Right ventricle myocardium inferior (tissue), 1 donor: Measurements from ENCODE around the gene CCDC170. TPM values are rescaled to one million over a fixed set of nuclear protein-coding genes. Genes with fewer than 3 reads are reported as not detected.
"Not testable (repeated sequence)": the region's sequence is repeated elsewhere in the genome, so short reads cannot be mapped to it uniquely, and the experiment has no call there.

ENCODE experiments used
- ATAC-seq: fragments of 200-7000 bp; cut with Tn5 transposase; one replicate; pipeline ENCODE4 v1.9.1; 2020; ENCODE audit warnings: mild to moderate bottlenecking, moderate library complexity
- DNase-seq: peaks from one replicate; pipeline ENCODE4 v3.0.0; 2021; ENCODE audit errors: missing footprints
- intact Hi-C: fragments of 100-400 bp; cut with DNase I; formaldehyde crosslinking; loops from one replicate; pipeline ENCODE4 v1.11.0; 2022
- long read RNA-seq: library from polyadenylated mRNA; unstranded; transcript quantifications from one replicate; pipeline ENCODE4 v2.0.0, GENCODE V29; 2021
- total RNA-seq: library from RNA; stranded (reverse); fragmentation: NEBNext Ultra II Directional; extraction: Animal tissue kit (Norgen Biotek cat#: 25700); gene quantifications from one replicate; pipeline ENCODE4 v1.2.1, GENCODE V29; 2021
- donor health status: DM: no; HTN: yes; CAD: no; lungs with severe emphysema.

Gene CCDC170
- total RNA-seq: 0.38 TPM
- long read RNA-seq: 0 reads

- intact Hi-C loops: no loop called here
- DNase-seq (peak; percentile 90), ATAC-seq (peak; percentile 77)
These were observed at the start of gene CCDC170 for GRCh38 chr6:151493804-151494234. CCDC170 (plus strand) TSS chr6:151494017; CDS start chr6:151494129, 112 bp downstream.

- ATAC-seq (peak; percentile 40), DNase-seq (no peak)
- intact Hi-C loops: no loop called here
These were observed 48.3 kb upstream of the CCDC170 start for GRCh38 chr6:151445482-151445881.

GRCh38 chr6:151447237-151447636 lies 46.6 kb upstream of the CCDC170 start:
- DNase-seq: no peak
- ATAC-seq: no peak
- intact Hi-C loops: no loop called here

GRCh38 chr6:151448623-151449022 lies 45.2 kb upstream of the CCDC170 start:
- intact Hi-C loops: no loop called here
- DNase-seq (no peak), ATAC-seq (no peak)

GRCh38 chr6:151450928-151451327 lies 42.9 kb upstream of the CCDC170 start:
- intact Hi-C loops: loop anchor here (5.0 kb wide), 1 partner anchor 59 kb away; the partner anchor contains the start of gene ZBTB2
- DNase-seq, ATAC-seq: not testable (repeated sequence)

- intact Hi-C loops: loop anchor here (5.0 kb wide), 1 partner anchor 59 kb away; the partner anchor contains the start of gene ZBTB2
- ATAC-seq (no peak), DNase-seq (no peak)
These were observed 42.3 kb upstream of the CCDC170 start for GRCh38 chr6:151451417-151451949.

GRCh38 chr6:151451950-151452749 lies 41.7 kb upstream of the CCDC170 start, which contains the start of gene RMND1:
RMND1 (minus strand) TSS chr6:151452126; CDS start chr6:151445811, 6,315 bp downstream.
- intact Hi-C loops: loop anchor here (5.0 kb wide), 1 partner anchor 60 kb away; the partner anchor contains the start of gene ZBTB2
- ATAC-seq: peak; percentile 99
- peak; percentile 100 for DNase-seq

- intact Hi-C loops: loop anchor here (5.0 kb wide), 1 partner anchor 61 kb away; the partner anchor contains the start of gene ZBTB2
- DNase-seq (no peak), ATAC-seq (peak; percentile 27)
These were observed 40.9 kb upstream of the CCDC170 start for GRCh38 chr6:151452750-151453427.

- intact Hi-C loops, ATAC-seq, DNase-seq: not testable (repeated sequence)
These were observed 37.9 kb upstream of the CCDC170 start for GRCh38 chr6:151455751-151456398.

GRCh38 chr6:151461673-151462072 lies 32.1 kb upstream of the CCDC170 start:
- DNase-seq (no peak), ATAC-seq (no peak)
- intact Hi-C loops: no loop called here

- intact Hi-C loops: no loop called here
- no peak for ATAC-seq
- no peak for DNase-seq
These were observed 29.1 kb upstream of the CCDC170 start for GRCh38 chr6:151464702-151465101.

GRCh38 chr6:151475653-151476523 lies 17.9 kb upstream of the CCDC170 start:
- intact Hi-C loops: loop anchor here (5.0 kb wide), 2 partner anchors 34 to 69 kb away; no protein-coding TSS in a partner anchor
- ATAC-seq: no peak
- DNase-seq: no peak

- intact Hi-C loops: loop anchor here (5.0 kb wide), 2 partner anchors 35 to 70 kb away; no protein-coding TSS in a partner anchor
- no peak for ATAC-seq
These were observed 16.1 kb upstream of the CCDC170 start for GRCh38 chr6:151477726-151478125.

GRCh38 chr6:151478670-151479069 lies 15.1 kb upstream of the CCDC170 start:
- DNase-seq (no peak), ATAC-seq (no peak)
- intact Hi-C loops: loop anchor here (5.0 kb wide), 2 partner anchors 36 to 71 kb away; no protein-coding TSS in a partner anchor

More at GRCh38 chr6:151477726-151478125, 16.1 kb upstream of the CCDC170 start:
- DNase-seq: no peak

- no peak for DNase-seq
- ATAC-seq: no peak
- intact Hi-C loops: no loop called here
These were observed 12.0 kb upstream of the CCDC170 start for GRCh38 chr6:151481786-151482185.

- no peak for ATAC-seq
- no peak for DNase-seq
- intact Hi-C loops: no loop called here
These were observed 11.5 kb upstream of the CCDC170 start for GRCh38 chr6:151482290-151482689.

GRCh38 chr6:151483994-151484393 lies 9.8 kb upstream of the CCDC170 start:
- intact Hi-C loops: no loop called here
- no peak for DNase-seq
- ATAC-seq: peak; percentile 31

- ATAC-seq (no peak), DNase-seq (no peak)
- intact Hi-C loops: no loop called here
These were observed 5.6 kb upstream of the CCDC170 start for GRCh38 chr6:151488226-151488625.
